22Rv1 (cell line): ENCODE results near the gene ZNF701.

Source experiments
- H3K27ac ChIP-seq: fragments of 450-650 bp; 2 replicates; pipeline ENCODE4 v1.5.1; 2017
- CTCF ChIP-seq: fragments of 450-650 bp; IDR thresholded peaks from 2 replicates; pipeline ENCODE4 v1.5.1; 2017; ENCODE audit warnings: mild to moderate bottlenecking
- ZFX ChIP-seq: fragments of 450-650 bp; IDR thresholded peaks from 2 replicates; pipeline ENCODE4 v1.6.1; 2017; ENCODE audit warnings: antibody characterized with exemption, borderline replicate concordance

ZNF701 gene

GRCh38 chr19:52601025-52601973 lies 31.2 kb downstream of the ZNF701 start:
- H3K27ac ChIP-seq: peak overlapping the region; percentile 81
- TF ChIP-seq ZFX (no peak), CTCF (peak; percentile 27)

- peak overlapping the region; percentile 81; the same call in 1 of the 2 replicates for H3K27ac ChIP-seq
Observed at GRCh38 chr19:52601974-52602366, 31.9 kb downstream of the ZNF701 start.

- no peak for TF ChIP-seq ZFX
- TF ChIP-seq CTCF: no peak
Observed at GRCh38 chr19:52602941-52603340, 32.9 kb downstream of the ZNF701 start.

GRCh38 chr19:52603558-52604207 lies 33.6 kb downstream of the ZNF701 start:
- TF ChIP-seq CTCF (no peak), ZFX (no peak)
- no peak overlapping the region for H3K27ac ChIP-seq

More at GRCh38 chr19:52602941-52603340, 32.9 kb downstream of the ZNF701 start:
- H3K27ac ChIP-seq: no peak overlapping the region

GRCh38 chr19:52613299-52613906 lies 43.3 kb downstream of the ZNF701 start:
- no peak for TF ChIP-seq ZFX
- TF ChIP-seq CTCF: no peak
- H3K27ac ChIP-seq: no peak overlapping the region

- H3K27ac ChIP-seq: no peak overlapping the region
- no peak for TF ChIP-seq CTCF
- no peak for TF ChIP-seq ZFX
Observed at GRCh38 chr19:52621376-52621775, 51.3 kb downstream of the ZNF701 start.

- TF ChIP-seq CTCF (no peak), ZFX (no peak)
- H3K27ac ChIP-seq: no peak overlapping the region
Observed at GRCh38 chr19:52622261-52622660, 52.2 kb downstream of the ZNF701 start.
